GM12891 (cell line): ENCODE results near the gene GLTP.

Experiments
- PAX5 ChIP-seq: IDR thresholded peaks from 2 replicates; pipeline ENCODE4 v1.6.1; 2011; ENCODE audit warnings: low read length, moderate library complexity, mild to moderate bottlenecking; ENCODE audit not compliant: insufficient read depth, severe bottlenecking
- POLR2A ChIP-seq: IDR thresholded peaks from 2 replicates; pipeline ENCODE4 v1.6.1; 2011; ENCODE audit warnings: low read depth, low read length, control low read depth
- POLR2AphosphoS5 ChIP-seq: IDR thresholded peaks from 2 replicates; pipeline ENCODE4 v1.6.1; 2011; ENCODE audit warnings: low read depth, low read length, control low read depth
- POU2F2 ChIP-seq: IDR thresholded peaks from 2 replicates; pipeline ENCODE4 v1.6.1; 2011; ENCODE audit warnings: low read depth, mild to moderate bottlenecking, control low read depth, low read length, moderate library complexity
- SPI1 ChIP-seq: IDR thresholded peaks from 2 replicates; pipeline ENCODE4 v1.6.1; 2011; ENCODE audit warnings: low read depth, low read length, control low read depth
- TAF1 ChIP-seq: IDR thresholded peaks from 2 replicates; pipeline ENCODE4 v1.6.1; 2011; ENCODE audit warnings: low read depth, low read length, control low read depth

- TF ChIP-seq SPI1 = peak; percentile 71
- TF ChIP-seq POLR2AphosphoS5 = no peak
- TF ChIP-seq POLR2A = no peak
- TF ChIP-seq PAX5 = no peak
- no peak for TF ChIP-seq TAF1
- no peak for TF ChIP-seq POU2F2
These were observed 16.3 kb downstream of the GLTP start for GRCh38 chr12:109863847-109864712.
